Neural cell (in vitro differentiated cells): Measurements from ENCODE around the gene SLX4. TPM values are rescaled to one million over a fixed set of nuclear protein-coding genes. Genes with fewer than 3 reads are reported as not detected.
A peak's percentile ranks its signal among the peaks of the same experiment; 100 is the strongest.

Source experiments
- H2AFZ ChIP-seq: fragments of 200-600, 300-800 bp; sonication (generic), shearing (Covaris generic); 2 replicates; pipeline ENCODE4 v1.6.0; 2014; ENCODE audit warnings: low read depth, mild to moderate bottlenecking, antibody characterized with exemption, low read length, moderate library complexity
- H3F3A ChIP-seq: fragments of 200-600 bp; shearing (Covaris generic); 2 replicates; pipeline ENCODE4 v1.6.1; 2016; ENCODE audit warnings: mild to moderate bottlenecking, moderate library complexity, mixed read lengths, antibody characterized with exemption, low read length; ENCODE audit not compliant: insufficient read depth, poor library complexity, severe bottlenecking
- H3K27ac ChIP-seq: fragments of 200-600, 300-800 bp; sonication (generic), shearing (Covaris generic); 2 replicates; pipeline ENCODE4 v1.5.1; 2014; ENCODE audit warnings: mild to moderate bottlenecking, low read length, moderate library complexity
- H3K27me3 ChIP-seq: fragments of 300-800, 200-600 bp; sonication (generic), shearing (Covaris generic); 2 replicates; pipeline ENCODE4 v1.6.0; 2014; ENCODE audit warnings: mild to moderate bottlenecking, low read depth, low read length, moderate library complexity; ENCODE audit not compliant: insufficient read depth
- H3K36me3 ChIP-seq: fragments of 300-800, 200-600 bp; sonication (generic), shearing (Covaris generic); 2 replicates; pipeline ENCODE4 v1.5.1; 2014; ENCODE audit warnings: mild to moderate bottlenecking, antibody characterized with exemption, low read length, moderate library complexity; ENCODE audit not compliant: insufficient read depth
- H3K4me2 ChIP-seq: fragments of 300-800, 200-600 bp; sonication (generic), shearing (Covaris generic); 2 replicates; pipeline ENCODE4 v1.6.0; 2014; ENCODE audit warnings: mild to moderate bottlenecking, low read length
- H3K4me3 ChIP-seq: fragments of 300-800, 200-600 bp; sonication (generic), shearing (Covaris generic); 2 replicates; pipeline ENCODE4 v1.5.1; 2014; ENCODE audit warnings: mild to moderate bottlenecking, low read length, moderate library complexity
- H3K79me2 ChIP-seq: fragments of 200-600 bp; shearing (Covaris generic); replicated peaks from 2 replicates; pipeline ENCODE4 v1.6.0; 2014; ENCODE audit warnings: mild to moderate bottlenecking, low read length, moderate library complexity; ENCODE audit not compliant: insufficient read depth
- H3K9ac ChIP-seq: fragments of 300-800, 200-600 bp; sonication (generic), shearing (Covaris generic); 2 replicates; pipeline ENCODE4 v1.6.1; 2016; ENCODE audit warnings: mild to moderate bottlenecking, low read length, mixed read lengths
- H3K9me2 ChIP-seq: fragments of 200-600 bp; shearing (Covaris generic); 2 replicates; pipeline ENCODE4 v1.6.1; 2016; ENCODE audit warnings: mild to moderate bottlenecking, low read length, mixed read lengths; ENCODE audit not compliant: insufficient read depth
- H3K9me3 ChIP-seq: fragments of 200-600, 300-800 bp; sonication (generic), shearing (Covaris generic); 2 replicates; pipeline ENCODE4 v1.6.1; 2016; ENCODE audit warnings: mild to moderate bottlenecking, mixed run types, low read length, moderate library complexity, mixed read lengths
- H4K20me1 ChIP-seq: fragments of 200-600 bp; shearing (Covaris generic); 2 replicates; pipeline ENCODE4 v1.6.1; 2016; ENCODE audit warnings: mild to moderate bottlenecking, mixed run types; ENCODE audit not compliant: insufficient read depth
- EP300 ChIP-seq: fragments of 450-650 bp; conservative IDR thresholded peaks from 2 replicates; pipeline ENCODE4 v1.6.1; 2014; ENCODE audit warnings: antibody characterized with exemption, mild to moderate bottlenecking, moderate library complexity; ENCODE audit not compliant: poor library complexity, severe bottlenecking
- EZH2 ChIP-seq: fragments of 200-600, 300-800 bp; shearing (Covaris generic), sonication (generic); IDR thresholded peaks from 2 replicates; pipeline ENCODE4 v1.6.1; 2014; ENCODE audit warnings: antibody characterized with exemption, low read length, borderline replicate concordance, mild to moderate bottlenecking; ENCODE audit not compliant: insufficient read depth, poor library complexity, severe bottlenecking
- MXI1 ChIP-seq: fragments of 450-650 bp; conservative IDR thresholded peaks from 2 replicates; pipeline ENCODE4 v1.6.1; 2014; ENCODE audit warnings: antibody characterized with exemption, mild to moderate bottlenecking; ENCODE audit not compliant: poor library complexity, severe bottlenecking
- REST ChIP-seq: IDR thresholded peaks from 2 replicates; pipeline ENCODE4 v1.6.1; 2012; ENCODE audit warnings: borderline replicate concordance
- TAF1 ChIP-seq: IDR thresholded peaks from 2 replicates; pipeline ENCODE4 v1.6.1; 2012; ENCODE audit warnings: low read depth
- polyA plus RNA-seq: library from polyadenylated mRNA; depleted of rRNA; stranded (reverse); fragments of >200 nt; gene quantifications from 2 replicates; pipeline ENCODE4 v1.2.3, GENCODE V29; 2014
- TF ChIP-seq, protein P1 (sequence below): fragments of 450-650 bp; IDR thresholded peaks from 2 replicates; pipeline ENCODE4 v1.5.1; 2014; ENCODE audit warnings: antibody characterized with exemption, mild to moderate bottlenecking, moderate library complexity; ENCODE audit not compliant: poor library complexity, severe bottlenecking

SLX4 gene
- polyA plus RNA-seq, 1 donor from 2014 or later: 2.9 TPM

- H3K79me2 ChIP-seq: no peaks in the 10 kb centered on the region
- no peak within 1 kb of the TSS for H3K9ac ChIP-seq
- TF ChIP-seq REST (no peak), EP300 (no peak), TAF1 (no peak), MXI1 (no peak)
- TF ChIP-seq, protein P1, sequence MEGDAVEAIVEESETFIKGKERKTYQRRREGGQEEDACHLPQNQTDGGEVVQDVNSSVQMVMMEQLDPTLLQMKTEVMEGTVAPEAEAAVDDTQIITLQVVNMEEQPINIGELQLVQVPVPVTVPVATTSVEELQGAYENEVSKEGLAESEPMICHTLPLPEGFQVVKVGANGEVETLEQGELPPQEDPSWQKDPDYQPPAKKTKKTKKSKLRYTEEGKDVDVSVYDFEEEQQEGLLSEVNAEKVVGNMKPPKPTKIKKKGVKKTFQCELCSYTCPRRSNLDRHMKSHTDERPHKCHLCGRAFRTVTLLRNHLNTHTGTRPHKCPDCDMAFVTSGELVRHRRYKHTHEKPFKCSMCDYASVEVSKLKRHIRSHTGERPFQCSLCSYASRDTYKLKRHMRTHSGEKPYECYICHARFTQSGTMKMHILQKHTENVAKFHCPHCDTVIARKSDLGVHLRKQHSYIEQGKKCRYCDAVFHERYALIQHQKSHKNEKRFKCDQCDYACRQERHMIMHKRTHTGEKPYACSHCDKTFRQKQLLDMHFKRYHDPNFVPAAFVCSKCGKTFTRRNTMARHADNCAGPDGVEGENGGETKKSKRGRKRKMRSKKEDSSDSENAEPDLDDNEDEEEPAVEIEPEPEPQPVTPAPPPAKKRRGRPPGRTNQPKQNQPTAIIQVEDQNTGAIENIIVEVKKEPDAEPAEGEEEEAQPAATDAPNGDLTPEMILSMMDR: peak; percentile 39
- H3K27ac ChIP-seq: no peak within 1 kb of the TSS
- no peaks in the 10 kb centered on the region for H4K20me1 ChIP-seq
- peaks cover 14% of the 10 kb centered on the region for H3K36me3 ChIP-seq
- no peak within 1 kb of the TSS for H3K4me3 ChIP-seq
- no peaks in the 10 kb centered on the region for H3K9me3 ChIP-seq
- H3K9me2 ChIP-seq: no peaks in the 10 kb centered on the region
- no peaks in the 10 kb centered on the region for H3F3A ChIP-seq
- H2AFZ ChIP-seq: no peak within 1 kb of the TSS
- H3K4me2 ChIP-seq: no peak within 1 kb of the TSS
- H3K27me3 ChIP-seq: no peaks in the 10 kb centered on the region
Observed at GRCh38 chr16:3654249-3654991, 43.0 kb upstream of the SLX4 start, which contains the start of gene DNASE1. Gene DNASE1 (plus strand): TSS chr16:3654691. CDS start chr16:3655374, 683 bp downstream.

- Histone ChIP-seq H2AFZ (no peak overlapping the region), H3K27ac (no peak overlapping the region), H3K9me2 (no peaks in the 10 kb centered on the region), H4K20me1 (no peaks in the 10 kb centered on the region), H3K27me3 (no peaks in the 10 kb centered on the region), H3K4me3 (no peak overlapping the region), H3K79me2 (no peaks in the 10 kb centered on the region), H3F3A (no peaks in the 10 kb centered on the region), H3K4me2 (no peak overlapping the region), H3K9ac (no peak overlapping the region), H3K9me3 (no peaks in the 10 kb centered on the region), H3K36me3 (peaks cover 10% of the 10 kb centered on the region)
- no peak for TF ChIP-seq EZH2
Observed at GRCh38 chr16:3652373-3653195, 41.2 kb upstream of the SLX4 start.
